Subcutaneous adipose tissue (tissue), 4 donors: ENCODE measurements around the gene TMEM52B. TPM values are rescaled to one million over a fixed set of nuclear protein-coding genes. Genes with fewer than 3 reads are reported as not detected.

Source experiments
- CTCF ChIP-seq: fragments of 450-650 bp; IDR thresholded peaks from one replicate; pipeline ENCODE4 v1.5.1; 2016; ENCODE audit warnings: low read depth, mild to moderate bottlenecking, control low read depth, antibody characterized with exemption, moderate library complexity
- total RNA-seq, 4 donors: library from RNA; depleted of rRNA; stranded (reverse); fragments of >200 nt; gene quantifications; one replicate each; pipeline ENCODE4 v1.1.0, GENCODE V29; 2016

The TMEM52B gene
- total RNA-seq, 4 donors from 2014 or later = 0.85 TPM; not detected in 3

- no peak for TF ChIP-seq CTCF
Measured at GRCh38 chr12:10186299-10186698, 7.5 kb downstream of the TMEM52B start.

DNA sequence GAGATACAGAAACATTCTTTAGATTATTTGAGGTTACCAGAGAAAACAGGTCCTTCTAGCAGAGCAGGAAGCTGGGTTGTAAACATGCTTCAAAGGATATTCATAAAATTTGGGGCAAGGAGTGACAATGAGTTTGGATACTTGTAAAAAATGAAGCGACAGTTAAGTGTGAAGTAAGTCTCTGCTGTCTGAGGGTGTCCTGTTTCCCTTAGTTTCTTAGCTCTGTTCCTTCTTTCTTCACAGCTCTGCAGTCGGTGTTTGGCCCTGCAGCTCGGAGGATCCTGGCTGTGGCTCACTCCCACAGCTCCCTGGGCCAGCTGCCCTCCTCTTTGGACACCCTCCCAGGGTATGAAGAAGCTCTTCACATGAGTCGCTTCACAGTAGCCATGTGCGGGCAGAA, 10.8 kb downstream of the TMEM52B start:
- TF ChIP-seq CTCF = no peak

GRCh38 chr12:10190558-10191388, 11.9 kb downstream of the TMEM52B start:
- TF ChIP-seq CTCF = no peak

- TF ChIP-seq CTCF = no peak
Measured at GRCh38 chr12:10191865-10192264, 13.0 kb downstream of the TMEM52B start.

GRCh38 chr12:10194160-10194670, 15.4 kb downstream of the TMEM52B start:
- no peak for TF ChIP-seq CTCF

- no peak for TF ChIP-seq CTCF
Measured at GRCh38 chr12:10196210-10196609, 17.4 kb downstream of the TMEM52B start.

GRCh38 chr12:10197879-10198278, 19.0 kb downstream of the TMEM52B start:
- no peak for TF ChIP-seq CTCF
